ENCODE measurements around the gene SNRK. TPM values are rescaled to one million over a fixed set of nuclear protein-coding genes. Genes with fewer than 3 reads are reported as not detected.
A peak's percentile ranks its signal among the peaks of the same experiment; 100 is the strongest.

The SNRK gene
- total and polyA plus RNA-seq, 7 donors, result 6.8 to 25.6 (median 18.8) TPM

DNA sequence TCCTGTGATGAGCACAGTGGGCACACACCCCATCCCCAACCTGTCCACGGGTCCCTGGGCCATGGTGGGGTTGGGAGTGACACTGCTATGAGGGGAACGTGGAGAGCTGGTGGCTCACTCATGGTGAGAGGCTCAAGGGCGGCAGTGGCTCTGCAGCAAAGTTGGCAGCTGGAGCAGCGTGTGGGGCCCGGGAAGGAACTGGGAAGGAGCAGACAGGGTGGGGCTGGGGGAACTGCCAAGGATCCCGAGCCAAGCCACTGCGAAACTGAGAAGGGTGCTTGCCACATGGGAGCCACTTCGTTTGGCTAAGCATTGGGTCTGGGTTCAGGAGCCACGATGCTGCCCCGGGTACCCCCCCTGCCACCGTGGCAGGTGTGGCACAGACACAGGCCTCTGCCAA, 80.1 kb downstream of the SNRK start:
- intact Hi-C loops (cut with DNase I), result no loop called here
- H3K4me1 ChIP-seq, result peaks cover 21% of the 10 kb centered on the region
- 18 to 51% (median 21%) methylated on average over 11 of the region's 11 CpGs for WGBS, 3 donors

DNA sequence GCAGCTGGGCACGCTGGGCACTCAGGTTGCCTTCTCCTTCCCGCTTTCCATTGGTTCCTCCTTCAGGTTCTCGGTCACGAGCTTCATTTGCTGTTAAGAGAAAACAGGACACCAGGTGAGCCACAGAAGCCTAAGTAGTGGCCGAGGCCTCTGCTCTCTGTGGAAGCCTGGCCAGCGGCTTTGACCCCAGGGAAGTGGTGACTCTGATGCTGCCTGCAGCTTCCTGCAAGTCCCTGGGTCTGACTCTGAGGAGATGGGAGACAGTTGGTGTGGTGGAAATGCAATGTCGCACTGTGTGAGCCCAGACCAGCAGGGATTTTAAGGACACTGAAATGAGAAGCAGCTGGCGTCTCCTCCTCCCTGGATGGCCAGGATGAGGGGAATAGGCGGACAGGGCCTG, 80.5 kb downstream of the SNRK start:
- Histone ChIP-seq H3K4me1 (peaks cover 21% of the 10 kb centered on the region), H3K27ac (peak overlapping the region; percentile 56), H3K36me3 (ENCODE audit: insufficient read depth in 1 of 2, low read depth in 1 of 2) (no peaks in the 10 kb centered on the region), H3K4me3 (no peak overlapping the region), H3K27me3 (ENCODE audit: insufficient read depth in 3 of 3, low read length in 2 of 3) (no peaks in the 10 kb centered on the region), H3K9me3 (no peaks in the 10 kb centered on the region)
- ATAC-seq (peak in 3 of 4 donors; percentile 25 to 35 (median 33)), DNase-seq (no peak)
- WGBS, 3 donors, result 32 to 60% (median 45%) methylated on average over 9 of the region's 9 CpGs
- intact Hi-C loops (cut with DNase I), result no loop called here
- TF ChIP-seq, protein P1, sequence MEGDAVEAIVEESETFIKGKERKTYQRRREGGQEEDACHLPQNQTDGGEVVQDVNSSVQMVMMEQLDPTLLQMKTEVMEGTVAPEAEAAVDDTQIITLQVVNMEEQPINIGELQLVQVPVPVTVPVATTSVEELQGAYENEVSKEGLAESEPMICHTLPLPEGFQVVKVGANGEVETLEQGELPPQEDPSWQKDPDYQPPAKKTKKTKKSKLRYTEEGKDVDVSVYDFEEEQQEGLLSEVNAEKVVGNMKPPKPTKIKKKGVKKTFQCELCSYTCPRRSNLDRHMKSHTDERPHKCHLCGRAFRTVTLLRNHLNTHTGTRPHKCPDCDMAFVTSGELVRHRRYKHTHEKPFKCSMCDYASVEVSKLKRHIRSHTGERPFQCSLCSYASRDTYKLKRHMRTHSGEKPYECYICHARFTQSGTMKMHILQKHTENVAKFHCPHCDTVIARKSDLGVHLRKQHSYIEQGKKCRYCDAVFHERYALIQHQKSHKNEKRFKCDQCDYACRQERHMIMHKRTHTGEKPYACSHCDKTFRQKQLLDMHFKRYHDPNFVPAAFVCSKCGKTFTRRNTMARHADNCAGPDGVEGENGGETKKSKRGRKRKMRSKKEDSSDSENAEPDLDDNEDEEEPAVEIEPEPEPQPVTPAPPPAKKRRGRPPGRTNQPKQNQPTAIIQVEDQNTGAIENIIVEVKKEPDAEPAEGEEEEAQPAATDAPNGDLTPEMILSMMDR (IDR thresholded peaks at IDR 0.05), result no peak

More for the DNA sequence above, 80.1 kb downstream of the SNRK start:
- TF ChIP-seq, protein P1 (IDR thresholded peaks at IDR 0.05), result no peak
- H3K9me3 ChIP-seq, result no peaks in the 10 kb centered on the region
- DNase-seq (peak in 1 of 2 donors; percentile 82), ATAC-seq (peak; percentile 32 to 78 (median 70))
- no peaks in the 10 kb centered on the region for H3K27me3 ChIP-seq (ENCODE audit: insufficient read depth in 3 of 3, low read length in 2 of 3)
- peak overlapping the region; percentile 56 for H3K27ac ChIP-seq
- no peak overlapping the region for H3K4me3 ChIP-seq
- H3K36me3 ChIP-seq (ENCODE audit: insufficient read depth in 1 of 2, low read depth in 1 of 2), result no peaks in the 10 kb centered on the region

DNA sequence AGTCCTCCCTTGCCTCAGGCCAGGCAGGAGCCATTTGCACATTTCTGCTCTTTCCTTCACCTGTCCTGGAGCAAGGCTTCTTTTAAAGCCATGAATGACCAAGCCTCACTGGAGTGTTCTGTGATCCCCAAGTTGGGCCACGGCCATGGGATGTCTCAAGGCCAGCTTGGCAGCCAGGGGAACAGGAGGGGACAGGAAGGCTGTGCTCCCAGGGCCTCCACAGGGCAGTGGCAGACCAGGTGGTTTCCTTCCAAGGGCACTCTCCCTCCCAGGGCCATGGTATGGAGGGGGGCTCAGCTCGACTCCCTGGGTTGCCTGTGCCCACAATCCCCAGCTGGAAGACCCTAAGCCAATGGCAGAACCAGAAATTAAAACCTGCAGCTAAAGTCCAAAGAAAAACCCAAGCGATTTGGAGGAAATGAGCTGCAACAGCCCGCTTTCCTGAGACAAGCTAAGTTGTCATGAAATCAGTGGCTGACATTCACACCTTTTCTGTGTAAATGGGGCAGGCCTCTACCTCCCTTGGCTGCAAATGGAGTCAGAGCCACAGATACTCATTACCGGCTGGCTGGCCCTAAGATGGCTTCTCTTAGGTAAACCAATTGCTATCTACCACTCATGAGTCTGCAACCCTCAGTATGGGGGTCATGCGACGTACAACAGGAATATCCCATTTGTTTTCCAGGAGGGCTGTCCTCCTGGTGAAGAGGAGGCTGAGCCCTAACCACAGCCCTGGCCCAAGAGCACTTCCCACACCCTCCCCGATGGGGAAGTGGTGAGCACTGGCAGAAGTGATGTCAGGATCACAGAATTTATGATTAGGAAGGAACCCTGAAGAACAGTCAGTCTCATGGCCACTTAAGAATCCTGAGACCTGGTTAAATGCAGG, 83.3 kb downstream of the SNRK start:
- Histone ChIP-seq H3K9me3 (no peaks in the 10 kb centered on the region), H3K27ac (no peak overlapping the region), H3K4me3 (no peak overlapping the region), H3K36me3 (ENCODE audit: insufficient read depth in 1 of 2, low read depth in 1 of 2) (no peaks in the 10 kb centered on the region), H3K27me3 (ENCODE audit: insufficient read depth in 3 of 3, low read length in 2 of 3) (no peaks in the 10 kb centered on the region), H3K4me1 (peaks cover 15% of the 10 kb centered on the region)
- ATAC-seq (peak; percentile 51 to 80 (median 72)), DNase-seq (peak; percentile 45 to 74)
- WGBS, 3 donors, result 74 to 78% (median 76%) methylated on average over 8 of the region's 8 CpGs
- intact Hi-C loops (cut with DNase I), result loop anchor here in 1 of 2 donors (10.0 kb wide), 1 partner anchor 205 kb away; no protein-coding TSS in a partner anchor
- TF ChIP-seq, protein P1 (IDR thresholded peaks at IDR 0.05), result no peak

DNA sequence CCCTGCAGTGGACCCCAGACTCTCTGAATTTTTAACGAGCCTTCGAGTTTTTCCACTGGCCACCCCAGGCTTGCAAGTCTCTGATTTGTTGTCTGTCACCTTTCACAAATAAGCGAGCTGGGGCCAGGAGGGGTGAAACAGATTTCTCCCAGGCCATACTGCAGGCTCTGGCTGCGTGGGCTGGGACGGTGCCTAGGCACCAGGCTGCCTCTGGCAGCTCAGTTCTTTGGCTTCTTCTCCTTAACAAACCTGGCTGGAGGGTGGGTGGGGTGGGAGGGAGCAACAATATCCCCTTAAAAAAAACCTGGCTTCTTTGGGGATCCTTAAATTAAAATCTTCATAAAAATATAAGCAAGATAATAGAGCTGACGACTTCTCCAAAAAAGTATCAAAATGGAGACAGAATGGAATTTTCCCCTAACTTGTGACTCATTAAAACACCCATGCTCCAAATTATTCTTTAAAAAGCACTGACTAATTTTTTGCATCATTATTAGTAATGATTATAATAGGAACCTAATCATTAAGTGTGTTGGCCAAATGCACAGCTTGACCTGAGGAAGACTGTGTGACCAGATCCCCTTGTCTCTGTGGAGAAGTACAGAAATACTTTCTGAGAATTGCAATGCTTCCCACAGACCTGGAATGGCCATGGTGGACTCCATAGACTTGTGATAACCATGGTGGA, 84.1 kb downstream of the SNRK start:
- no peaks in the 10 kb centered on the region for H3K9me3 ChIP-seq
- TF ChIP-seq, protein P1 (IDR thresholded peaks at IDR 0.05), result no peak
- H3K27me3 ChIP-seq (ENCODE audit: insufficient read depth in 3 of 3, low read length in 2 of 3), result no peaks in the 10 kb centered on the region
- H3K36me3 ChIP-seq (ENCODE audit: insufficient read depth in 1 of 2, low read depth in 1 of 2), result no peaks in the 10 kb centered on the region
- 68 to 80% (median 72%) methylated on average over 6 of the region's 6 CpGs for WGBS, 3 donors
- H3K27ac ChIP-seq, result no peak overlapping the region
- peaks cover 15% of the 10 kb centered on the region for H3K4me1 ChIP-seq
- H3K4me3 ChIP-seq, result no peak overlapping the region
- intact Hi-C loops (cut with DNase I), result loop anchor here in 1 of 2 donors (10.0 kb wide), 1 partner anchor 206 kb away; no protein-coding TSS in a partner anchor
- DNase-seq (no peak), ATAC-seq (no peak)
